RWPE1 (cell line): ENCODE results near the gene LIMS3.
"Not testable (repeated sequence)": the region's sequence is repeated elsewhere in the genome, so short reads cannot be mapped to it uniquely, and the experiment has no call there.

Experiments used
- CTCF ChIA-PET: fragments of 350-600 bp; sonication (Branson Sonifier 250); formaldehyde crosslinking; extraction: SDS; loops from one replicate; lab custom pipeline; 2021; lab: Yijun Ruan, JAX
- POLR2A ChIA-PET: fragments of 400-600 bp; formaldehyde crosslinking; extraction: SDS; loops from one replicate; lab custom pipeline; 2020; ENCODE audit warnings: antibody characterized with exemption; ENCODE audit not compliant: low non-redundant PET; lab: Yijun Ruan, JAX
- DNase-seq: peaks from one replicate; pipeline ENCODE4 v3.0.0; 2012; ENCODE audit warnings: low spot score
- H3K27ac ChIP-seq: fragments of 450-650 bp; 2 replicates; pipeline ENCODE4 v1.5.1; 2017

The LIMS3 gene

GRCh38 chr2:109969864-109970263 is 71.4 kb downstream of the LIMS3 start:
- CTCF ChIA-PET, POLR2A ChIA-PET, H3K27ac ChIP-seq, DNase-seq: not testable (repeated sequence)

GRCh38 chr2:109971710-109972109 is 73.2 kb downstream of the LIMS3 start:
- CTCF ChIA-PET, H3K27ac ChIP-seq, DNase-seq, POLR2A ChIA-PET: not testable (repeated sequence)
